ENCODE measurements around the gene C6orf89. TPM values are rescaled to one million over a fixed set of nuclear protein-coding genes. Genes with fewer than 3 reads are reported as not detected.
A peak's percentile ranks its signal among the peaks of the same experiment; 100 is the strongest.
"Not testable (repeated sequence)": the region's sequence is repeated elsewhere in the genome, so short reads cannot be mapped to it uniquely, and the experiment has no call there.

Gene C6orf89
- total RNA-seq, 1 experiment from 2014 or later: 36.8 TPM

DNA sequence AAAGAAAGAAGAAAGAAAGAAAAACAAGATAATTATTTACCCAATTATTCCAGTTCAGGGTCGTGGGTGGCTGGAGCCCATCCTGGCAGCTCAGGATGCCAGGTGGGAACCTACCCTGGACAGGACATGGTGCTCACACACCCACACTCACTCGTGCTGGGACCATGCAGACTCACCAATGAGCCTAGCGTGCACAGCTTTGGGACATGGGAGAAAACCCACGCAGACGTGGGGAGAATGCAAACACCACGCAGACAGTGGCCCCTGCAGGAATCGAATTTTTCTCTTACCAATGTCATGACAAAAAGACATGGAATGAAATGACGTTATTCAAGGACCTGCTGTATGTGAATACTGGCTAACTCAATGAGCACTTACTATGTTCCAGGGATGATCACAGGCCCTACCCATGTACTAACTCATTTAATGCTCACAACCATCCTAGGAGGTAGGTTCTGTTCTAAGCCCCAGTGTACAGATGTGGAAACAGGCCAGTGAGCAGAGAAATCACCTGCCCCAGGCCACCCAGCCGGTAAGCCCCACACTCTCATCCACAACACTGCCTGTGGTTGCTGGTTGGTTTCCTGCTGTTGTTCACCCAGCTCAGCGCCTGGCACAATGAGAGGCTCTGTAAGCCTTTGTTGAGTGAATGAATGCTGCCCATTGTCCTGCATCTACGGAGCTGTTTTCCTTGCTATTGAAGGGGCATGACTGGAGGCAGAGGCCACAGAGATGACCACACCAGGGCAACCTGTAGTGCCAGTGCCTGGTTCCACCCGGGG, 62.0 kb downstream of the C6orf89 start:
- DNase-seq (ENCODE audit: low spot score): no peak

DNA sequence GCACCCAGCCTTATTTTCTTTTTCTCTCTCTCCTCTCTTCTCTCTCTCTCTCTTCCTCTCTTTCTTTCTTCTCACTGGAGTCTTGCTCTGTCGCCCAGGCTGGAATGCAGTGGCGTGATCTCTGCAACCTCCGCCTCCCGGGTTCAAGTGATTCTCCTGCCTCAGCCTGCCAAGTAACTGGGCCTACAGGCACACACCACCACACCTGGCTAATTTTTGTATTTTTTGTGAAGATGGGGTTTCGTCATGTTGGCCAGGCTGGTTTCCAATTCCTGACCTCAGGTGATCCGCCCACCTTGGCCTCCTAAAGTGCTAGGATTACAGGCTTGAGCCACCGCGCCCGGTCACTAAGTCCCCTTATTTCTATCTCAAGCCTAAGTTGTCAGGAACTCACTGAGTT, 63.3 kb downstream of the C6orf89 start:
- not testable (repeated sequence) for DNase-seq (ENCODE audit: low spot score)

DNA sequence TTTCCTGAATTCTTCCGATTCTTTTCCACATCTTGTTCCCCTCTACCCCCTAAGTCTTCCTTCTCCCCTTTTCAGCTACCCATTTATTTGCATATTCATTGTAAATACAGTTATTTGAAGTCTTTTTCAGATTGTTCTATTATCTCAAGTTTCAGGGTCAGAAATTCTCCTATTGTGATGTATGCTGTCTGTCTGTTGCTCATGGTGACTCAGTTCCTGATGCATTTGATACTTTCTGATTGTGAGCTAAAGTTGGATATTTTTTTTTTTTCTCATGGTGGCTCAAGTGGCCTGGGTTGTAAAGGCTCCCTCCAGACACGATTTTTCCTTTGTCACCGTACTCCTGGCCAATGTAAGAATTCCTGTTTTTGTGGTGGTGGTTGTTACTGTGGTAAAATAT, 63.9 kb downstream of the C6orf89 start:
- peak; percentile 25 for DNase-seq (ENCODE audit: low spot score)

DNA sequence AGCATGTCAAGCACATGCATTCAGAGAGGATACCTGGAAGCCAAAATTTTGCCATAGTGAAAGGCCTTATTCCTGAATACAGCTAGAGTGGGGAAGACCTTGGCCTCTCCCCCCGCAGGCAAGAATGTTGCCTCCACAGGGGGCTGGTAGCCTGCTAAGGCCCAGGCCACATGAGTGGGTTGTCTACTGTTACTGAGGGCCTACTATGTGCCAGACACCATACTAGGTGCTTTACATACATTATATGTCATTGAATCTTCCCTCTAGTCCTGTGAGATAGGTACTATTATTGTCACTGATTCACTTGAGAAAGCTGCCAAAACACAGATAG, 68.1 kb downstream of the C6orf89 start:
- DNase-seq (ENCODE audit: low spot score): no peak

DNA sequence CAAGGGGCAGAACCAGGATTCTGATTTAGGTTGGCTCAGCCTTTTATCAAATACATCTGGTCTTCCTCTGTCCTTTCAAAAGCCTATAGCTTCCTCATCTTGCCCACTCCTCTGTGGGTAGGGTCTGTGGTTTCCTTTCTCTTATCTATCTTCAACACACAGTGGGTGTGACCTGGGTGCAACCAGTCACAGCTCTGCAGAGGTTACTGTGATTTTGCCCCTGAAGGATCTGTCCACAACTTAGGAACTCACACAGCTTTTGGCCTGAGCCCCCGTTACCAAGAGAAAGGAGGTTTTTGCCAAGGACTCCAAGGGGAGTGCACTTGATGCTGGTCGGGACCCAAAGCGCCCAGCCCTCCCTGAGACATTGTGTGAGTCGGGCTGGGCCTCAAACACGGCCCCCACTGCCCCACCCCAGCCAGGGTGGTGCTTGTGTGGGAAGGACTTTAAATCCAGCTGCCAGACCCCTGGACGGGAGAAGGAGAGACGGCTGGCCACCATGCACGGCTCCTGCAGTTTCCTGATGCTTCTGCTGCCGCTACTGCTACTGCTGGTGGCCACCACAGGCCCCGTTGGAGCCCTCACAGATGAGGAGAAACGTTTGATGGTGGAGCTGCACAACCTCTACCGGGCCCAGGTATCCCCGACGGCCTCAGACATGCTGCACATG, 68.6 kb downstream of the C6orf89 start, which contains the start of gene PI16:
Gene PI16, plus strand, starts transcription at position 477 of the 670 bp plus-strand sequence. Its CDS starts 23 bp downstream, at position 500.
- DNase-seq (ENCODE audit: low spot score): no peak

DNA sequence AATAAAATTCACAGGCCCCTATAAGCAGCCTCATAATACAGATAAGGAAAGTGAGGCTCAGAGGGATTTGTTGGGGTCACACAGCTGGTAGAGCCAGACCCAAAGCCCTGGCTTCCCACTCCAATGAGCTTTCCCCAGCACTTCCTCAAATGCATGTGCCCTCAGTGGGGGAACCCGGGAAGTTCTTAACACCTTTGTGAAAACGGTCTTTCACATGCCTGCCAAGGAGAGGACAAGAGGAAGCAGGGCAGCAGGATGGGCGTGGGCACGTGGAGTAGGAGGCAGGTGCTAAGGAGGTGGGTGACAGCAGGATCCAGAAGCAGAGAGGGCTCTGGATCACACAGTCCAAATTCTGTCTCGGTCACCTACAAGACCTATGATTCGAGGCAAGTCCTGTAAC, 69.4 kb downstream of the C6orf89 start:
- no peak for DNase-seq (ENCODE audit: low spot score)

DNA sequence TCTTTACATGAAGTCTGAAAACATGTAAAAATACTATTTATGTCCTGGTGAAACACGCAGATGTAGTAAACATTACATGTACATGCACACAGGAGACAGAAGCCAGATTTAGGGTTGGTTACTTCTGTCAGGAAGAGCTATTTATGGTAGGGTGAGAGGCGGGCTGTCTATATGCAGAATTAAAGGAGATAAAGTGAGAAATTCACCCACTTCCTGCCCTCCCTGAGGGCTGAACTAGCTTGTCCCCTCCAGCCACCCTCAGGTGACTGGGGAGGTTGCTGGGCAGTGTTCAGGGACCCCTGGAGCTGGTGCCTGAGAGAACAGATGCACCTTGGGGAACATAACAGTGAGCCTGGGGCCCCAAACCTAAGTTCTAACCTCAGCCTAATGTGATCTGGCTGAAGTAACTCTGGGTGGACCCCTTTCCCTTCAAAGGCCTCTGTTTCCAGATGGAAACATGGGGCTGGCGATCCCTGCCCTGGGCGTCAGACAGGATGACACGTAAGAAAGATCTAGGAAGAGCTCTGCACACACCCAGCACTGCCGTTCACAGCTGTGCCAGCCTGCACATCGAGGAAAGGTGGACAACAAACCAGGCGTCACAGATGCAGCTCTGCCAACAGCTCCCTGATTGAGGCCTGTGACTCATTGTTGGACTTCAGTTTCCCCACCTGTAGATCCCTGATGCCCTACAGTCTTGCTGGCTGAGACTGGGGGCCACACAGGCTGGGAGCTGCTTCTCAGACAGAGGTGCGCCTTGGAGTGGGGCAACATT, 70.1 kb downstream of the C6orf89 start:
- DNase-seq (ENCODE audit: low spot score): peak; percentile 57

DNA sequence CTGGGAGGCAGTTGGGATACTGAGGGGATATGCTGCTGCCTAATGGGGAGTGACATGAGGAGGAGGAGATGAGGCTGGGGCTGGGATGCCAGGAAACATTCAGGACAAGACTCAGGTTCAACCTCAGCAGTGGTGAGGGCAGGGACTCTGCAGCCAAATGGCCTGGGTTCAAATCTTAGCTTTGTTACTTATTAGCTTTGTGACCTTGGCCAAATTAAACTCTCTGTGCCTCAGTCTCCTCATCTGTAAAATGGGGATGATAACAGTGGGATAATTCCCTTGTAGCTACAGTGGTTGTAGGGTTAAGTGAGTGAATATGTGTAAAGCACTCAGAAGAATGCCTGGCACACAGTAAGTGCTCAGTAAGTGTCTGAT, 70.7 kb downstream of the C6orf89 start:
- DNase-seq (ENCODE audit: low spot score): no peak

DNA sequence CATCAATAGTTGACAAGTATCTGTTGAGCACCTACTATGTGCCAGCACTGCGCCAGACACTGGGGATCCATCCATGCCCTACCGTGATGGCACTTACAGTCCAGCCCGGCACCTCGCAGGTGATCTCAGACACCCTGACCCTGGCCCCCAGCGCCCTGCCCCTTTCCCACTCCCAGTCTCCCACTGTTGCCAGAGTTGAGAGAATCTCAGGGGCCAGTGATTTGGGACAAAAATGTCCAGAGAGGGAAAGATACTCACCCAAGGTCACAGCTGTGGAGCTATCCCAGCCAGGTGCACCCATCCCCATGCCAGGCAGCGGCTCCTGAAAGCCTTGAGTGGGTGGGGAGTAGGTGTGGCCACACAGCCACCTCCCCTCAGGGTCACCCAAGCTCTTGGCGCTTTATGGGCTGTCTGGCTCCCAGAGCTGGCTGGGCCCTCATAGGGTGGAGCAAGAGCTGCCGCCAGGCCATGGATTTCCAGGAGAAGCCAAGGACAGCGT, 72.1 kb downstream of the C6orf89 start:
- no peak for DNase-seq (ENCODE audit: low spot score)

DNA sequence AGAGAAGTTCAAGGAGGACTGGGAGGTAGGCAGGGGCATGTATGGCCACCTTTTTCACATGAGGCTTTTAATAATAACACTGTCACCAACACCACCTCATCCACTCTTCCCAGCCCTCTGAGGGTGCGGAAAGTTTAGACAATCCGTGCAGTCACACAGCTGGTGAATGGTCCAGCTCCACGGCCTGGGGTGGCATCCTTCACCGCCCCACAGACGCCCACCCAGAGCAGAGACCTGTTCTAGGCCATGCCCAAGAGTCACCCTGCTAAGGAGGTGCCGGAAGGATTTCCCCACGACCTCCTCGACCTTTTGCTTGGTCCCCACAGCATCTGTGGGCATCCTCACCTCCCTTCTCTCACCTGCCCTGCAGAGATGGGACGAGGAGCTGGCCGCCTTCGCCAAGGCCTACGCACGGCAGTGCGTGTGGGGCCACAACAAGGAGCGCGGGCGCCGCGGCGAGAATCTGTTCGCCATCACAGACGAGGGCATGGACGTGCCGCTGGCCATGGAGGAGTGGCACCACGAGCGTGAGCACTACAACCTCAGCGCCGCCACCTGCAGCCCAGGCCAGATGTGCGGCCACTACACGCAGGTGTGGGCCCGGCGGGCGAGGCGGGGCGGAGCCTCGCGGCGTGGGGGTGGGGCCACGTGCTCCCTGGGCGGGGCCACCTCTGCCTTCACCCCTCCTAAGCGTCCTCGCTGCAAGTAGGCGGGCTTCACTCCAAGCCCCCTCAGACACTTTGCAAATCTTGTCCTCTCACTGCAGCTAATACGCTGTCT, 73.2 kb downstream of the C6orf89 start:
- DNase-seq (ENCODE audit: low spot score): no peak

DNA sequence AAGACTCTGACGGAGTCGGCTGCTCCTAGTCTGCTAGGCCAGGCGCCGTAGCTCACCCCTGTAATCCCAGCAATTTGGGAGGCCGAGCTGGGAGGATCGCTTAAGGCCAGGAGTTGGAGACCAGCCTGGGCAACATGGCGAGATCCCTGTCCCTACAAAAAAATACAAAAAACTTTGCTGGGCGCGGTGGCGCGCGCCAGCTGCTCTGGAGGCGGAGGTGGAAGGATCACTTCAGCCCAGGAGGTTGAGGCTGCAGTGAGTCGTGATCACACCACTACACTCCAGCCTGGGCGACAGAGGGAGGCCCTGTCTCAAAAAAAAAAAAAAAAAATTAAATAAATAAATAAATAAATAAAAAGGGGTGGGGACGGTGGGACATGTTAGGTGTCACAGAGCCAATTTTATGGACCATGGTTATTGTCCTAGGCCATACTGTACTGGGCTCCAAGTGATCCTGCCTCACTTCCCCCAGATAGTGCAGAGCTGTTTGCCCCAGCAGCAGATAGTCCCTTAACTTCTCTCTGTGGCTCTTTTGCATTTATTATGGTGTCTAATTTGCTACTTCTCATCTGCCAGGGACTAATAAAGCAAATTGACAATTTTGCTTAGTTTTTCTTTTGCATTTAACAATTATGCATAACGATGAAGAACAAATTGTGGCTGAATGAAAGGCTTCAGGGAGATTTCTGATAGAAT, 74.0 kb downstream of the C6orf89 start:
- DNase-seq (ENCODE audit: low spot score): no peak

DNA sequence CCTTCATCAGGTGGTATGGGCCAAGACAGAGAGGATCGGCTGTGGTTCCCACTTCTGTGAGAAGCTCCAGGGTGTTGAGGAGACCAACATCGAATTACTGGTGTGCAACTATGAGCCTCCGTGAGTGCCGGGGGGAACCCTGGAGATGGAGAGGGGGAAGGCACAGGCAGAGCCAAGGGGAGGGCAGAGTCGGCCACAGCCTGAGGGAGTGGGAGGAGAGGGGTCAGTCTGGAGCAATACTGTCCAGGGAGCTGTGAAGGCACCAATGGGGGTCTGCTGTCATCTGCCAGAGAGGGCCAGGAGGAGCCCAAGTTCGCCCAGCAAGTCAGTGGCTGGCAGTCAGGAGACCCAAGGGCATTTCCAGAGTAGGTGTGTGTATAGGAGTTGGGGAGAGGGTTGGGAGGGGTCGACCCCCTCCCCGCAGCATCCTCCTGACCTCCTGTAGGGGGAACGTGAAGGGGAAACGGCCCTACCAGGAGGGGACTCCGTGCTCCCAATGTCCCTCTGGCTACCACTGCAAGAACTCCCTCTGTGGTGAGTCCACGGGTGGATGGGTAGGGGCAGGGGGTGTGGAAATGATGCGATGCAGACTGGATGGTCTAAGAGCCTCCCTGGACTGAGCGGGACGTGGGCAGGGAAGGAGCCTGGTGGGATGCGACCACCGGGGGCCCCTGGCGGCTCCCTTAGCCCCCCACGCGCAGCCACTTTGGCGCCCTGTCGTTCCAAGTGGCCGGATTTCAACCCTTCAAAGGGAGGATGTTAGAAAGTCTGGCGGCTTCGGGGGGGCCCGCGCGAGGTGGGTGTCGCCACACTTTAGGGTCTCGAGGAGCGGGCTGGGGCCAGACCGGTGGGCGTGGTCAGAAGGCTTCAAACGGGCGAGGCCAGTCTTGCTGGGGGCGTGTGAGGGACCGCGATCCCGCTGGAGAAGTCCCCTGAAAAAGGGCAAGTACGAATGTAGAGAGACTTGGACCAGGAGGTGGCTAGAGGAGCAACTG, 76.0 kb downstream of the C6orf89 start:
- DNase-seq (ENCODE audit: low spot score): no peak

DNA sequence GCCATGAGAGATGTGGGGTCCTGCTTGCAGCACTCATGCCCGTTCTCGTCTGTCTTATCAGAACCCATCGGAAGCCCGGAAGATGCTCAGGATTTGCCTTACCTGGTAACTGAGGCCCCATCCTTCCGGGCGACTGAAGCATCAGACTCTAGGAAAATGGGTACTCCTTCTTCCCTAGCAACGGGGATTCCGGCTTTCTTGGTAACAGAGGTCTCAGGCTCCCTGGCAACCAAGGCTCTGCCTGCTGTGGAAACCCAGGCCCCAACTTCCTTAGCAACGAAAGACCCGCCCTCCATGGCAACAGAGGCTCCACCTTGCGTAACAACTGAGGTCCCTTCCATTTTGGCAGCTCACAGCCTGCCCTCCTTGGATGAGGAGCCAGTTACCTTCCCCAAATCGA, 77.1 kb downstream of the C6orf89 start:
- DNase-seq (ENCODE audit: low spot score): no peak

DNA sequence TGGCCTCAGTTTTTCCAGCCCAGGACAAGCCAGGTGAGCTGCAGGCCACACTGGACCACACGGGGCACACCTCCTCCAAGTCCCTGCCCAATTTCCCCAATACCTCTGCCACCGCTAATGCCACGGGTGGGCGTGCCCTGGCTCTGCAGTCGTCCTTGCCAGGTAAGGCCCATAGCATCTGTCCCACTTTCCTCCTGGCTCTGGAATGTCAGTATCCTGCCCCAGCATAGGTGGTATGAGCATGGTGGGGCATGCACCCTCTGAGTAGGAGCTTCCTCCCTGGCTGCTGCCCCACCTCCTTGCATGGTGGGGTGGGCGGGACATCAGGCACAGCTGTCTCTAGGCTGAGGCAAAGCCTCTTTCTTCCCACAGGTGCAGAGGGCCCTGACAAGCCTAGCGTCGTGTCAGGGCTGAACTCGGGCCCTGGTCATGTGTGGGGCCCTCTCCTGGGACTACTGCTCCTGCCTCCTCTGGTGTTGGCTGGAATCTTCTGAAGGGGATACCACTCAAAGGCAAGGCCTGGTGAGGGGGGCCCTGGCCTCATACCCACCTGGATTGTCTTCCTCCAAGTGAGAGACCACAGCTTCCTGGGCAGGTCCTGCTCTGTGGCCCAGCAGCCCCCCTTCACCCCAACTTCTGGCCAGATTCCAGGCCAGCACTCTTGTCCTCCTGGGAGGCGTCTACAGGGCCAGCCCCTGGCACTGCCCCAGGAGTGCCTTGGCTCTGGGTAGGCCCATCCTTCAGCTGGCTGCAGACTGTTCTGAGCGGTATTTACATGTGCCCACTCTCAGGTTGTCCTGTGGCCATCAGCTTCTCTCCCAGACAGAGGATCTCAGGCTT, 77.9 kb downstream of the C6orf89 start:
- DNase-seq (ENCODE audit: low spot score): no peak

DNA sequence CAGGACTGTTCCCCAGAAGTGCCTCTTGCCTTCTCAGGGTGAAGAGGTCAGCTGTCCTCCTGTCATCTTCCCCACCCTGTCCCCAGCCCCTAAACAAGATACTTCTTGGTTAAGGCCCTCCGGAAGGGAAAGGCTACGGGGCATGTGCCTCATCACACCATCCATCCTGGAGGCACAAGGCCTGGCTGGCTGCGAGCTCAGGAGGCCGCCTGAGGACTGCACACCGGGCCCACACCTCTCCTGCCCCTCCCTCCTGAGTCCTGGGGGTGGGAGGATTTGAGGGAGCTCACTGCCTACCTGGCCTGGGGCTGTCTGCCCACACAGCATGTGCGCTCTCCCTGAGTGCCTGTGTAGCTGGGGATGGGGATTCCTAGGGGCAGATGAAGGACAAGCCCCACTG, 78.6 kb downstream of the C6orf89 start:
- no peak for DNase-seq (ENCODE audit: low spot score)

DNA sequence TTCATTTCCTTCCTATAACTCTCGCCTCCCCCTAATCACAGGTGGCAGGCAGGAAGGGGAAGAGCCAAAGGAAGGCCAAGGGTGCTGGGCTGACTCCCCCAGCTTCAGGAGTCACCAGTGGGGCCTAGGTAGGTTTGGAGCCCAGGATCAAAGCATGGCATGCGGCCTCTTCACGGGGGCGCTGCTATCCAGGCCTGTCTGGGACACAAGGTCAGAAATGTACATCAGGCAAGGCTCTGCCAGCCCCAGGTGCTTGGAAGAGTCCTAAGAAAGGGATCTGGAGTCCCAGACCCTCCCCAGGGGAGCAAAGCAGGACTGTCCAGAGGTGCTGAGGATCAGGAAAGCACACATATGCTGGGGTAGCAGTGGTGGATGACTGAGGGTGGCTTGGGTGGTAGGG, 79.2 kb downstream of the C6orf89 start:
- DNase-seq (ENCODE audit: low spot score): no peak

DNA sequence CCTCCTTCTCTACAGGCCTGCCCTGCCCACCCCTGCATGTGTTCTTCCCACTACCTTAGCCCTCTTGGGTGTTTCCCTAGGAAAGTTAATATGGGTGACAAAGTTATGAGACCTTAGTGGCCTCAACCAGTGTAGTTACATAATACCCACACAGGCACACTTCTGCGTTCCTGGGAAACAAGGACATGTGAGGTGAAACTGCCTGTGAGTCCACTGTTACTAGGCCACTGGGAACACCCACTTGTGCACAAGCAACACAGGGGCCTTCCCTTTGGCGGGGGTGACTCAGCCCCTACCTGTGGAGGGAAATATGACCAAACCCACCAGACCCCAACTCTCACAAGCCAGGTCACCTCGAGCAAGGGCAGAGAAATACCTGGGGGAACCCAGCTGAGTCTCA, 81.5 kb downstream of the C6orf89 start:
- no peak for DNase-seq (ENCODE audit: low spot score)

DNA sequence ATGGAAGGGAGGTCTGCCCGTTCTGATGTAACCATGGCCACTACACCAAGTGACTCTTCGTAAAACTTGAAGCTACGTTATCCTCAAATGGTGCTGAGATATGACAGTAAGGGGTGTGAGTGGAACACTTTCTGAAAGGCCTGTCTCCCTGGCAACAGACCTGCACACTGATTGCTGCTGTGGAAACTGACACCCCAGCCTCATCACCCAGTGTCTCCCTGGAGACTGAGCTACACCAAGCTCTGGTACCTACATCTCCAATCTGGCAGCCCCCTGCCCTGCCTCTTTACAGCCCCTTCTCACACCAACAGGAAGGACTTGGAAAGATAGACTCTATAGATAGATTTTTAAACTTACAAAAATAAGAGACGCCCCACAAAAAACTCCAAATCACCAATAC, 82.0 kb downstream of the C6orf89 start:
- DNase-seq (ENCODE audit: low spot score): no peak

All from A172 (cell line).